Nephron progenitor cell (in vitro differentiated cells): ENCODE results near the gene SORL1.
A peak's percentile ranks its signal among the peaks of the same experiment; 100 is the strongest.

Source experiments
- DNase-seq: peaks from one replicate; pipeline ENCODE4 v3.0.0; 2021
- H3K27ac Mint-ChIP-seq: 2 replicates; pipeline ENCODE4 v1.8.0; 2021; ENCODE audit warnings: mild to moderate bottlenecking, moderate library complexity, mixed read lengths
- H3K27me3 Mint-ChIP-seq: 2 replicates; pipeline ENCODE4 v1.8.0; 2021; ENCODE audit warnings: mild to moderate bottlenecking, low read depth, mixed read lengths; ENCODE audit not compliant: poor library complexity
- H3K36me3 Mint-ChIP-seq: 2 replicates; pipeline ENCODE4 v1.8.0; 2021; ENCODE audit warnings: low read depth, mixed read lengths
- H3K4me1 Mint-ChIP-seq: 2 replicates; pipeline ENCODE4 v1.8.0; 2021; ENCODE audit warnings: mixed read lengths
- H3K4me3 Mint-ChIP-seq: 2 replicates; pipeline ENCODE4 v1.8.0; 2021; ENCODE audit warnings: mild to moderate bottlenecking, moderate library complexity, mixed read lengths
- H3K9me3 Mint-ChIP-seq: 2 replicates; pipeline ENCODE4 v1.8.0; 2021; ENCODE audit warnings: mild to moderate bottlenecking, moderate library complexity, mixed read lengths
- CTCF ChIP-seq: fragments of 200-600 bp; sonication (generic); IDR thresholded peaks from 2 replicates; pipeline ENCODE4 v1.5.0; 2021; ENCODE audit warnings: antibody characterized with exemption

SORL1 gene

GRCh38 chr11:121671283-121672168, 219.4 kb downstream of the SORL1 start:
- no peak for DNase-seq
- H3K4me1 Mint-ChIP-seq: peaks cover 62% of the 10 kb centered on the region
- H3K9me3 Mint-ChIP-seq: peaks cover 4% of the 10 kb centered on the region
- TF ChIP-seq CTCF: no peak
- no peak overlapping the region for H3K4me3 Mint-ChIP-seq
- peak overlapping the region; percentile 27 for H3K27ac Mint-ChIP-seq
- no peaks in the 10 kb centered on the region for H3K36me3 Mint-ChIP-seq
- peaks cover 6% of the 10 kb centered on the region for H3K27me3 Mint-ChIP-seq

GRCh38 chr11:121672630-121673487, 220.7 kb downstream of the SORL1 start:
- Mint-ChIP-seq H3K36me3 (no peaks in the 10 kb centered on the region), H3K4me3 (no peak overlapping the region), H3K27ac (no peak overlapping the region), H3K4me1 (peaks cover 62% of the 10 kb centered on the region), H3K27me3 (peaks cover 7% of the 10 kb centered on the region), H3K9me3 (no peaks in the 10 kb centered on the region)
- DNase-seq: no peak
- no peak for TF ChIP-seq CTCF

- no peak for DNase-seq
- Mint-ChIP-seq H3K27me3 (no peaks in the 10 kb centered on the region), H3K4me3 (no peak overlapping the region), H3K4me1 (no peaks in the 10 kb centered on the region), H3K36me3 (no peaks in the 10 kb centered on the region), H3K9me3 (no peaks in the 10 kb centered on the region), H3K27ac (no peak overlapping the region)
- TF ChIP-seq CTCF: no peak
Observed at GRCh38 chr11:121681550-121682268, 229.6 kb downstream of the SORL1 start.
